Skeletal muscle tissue (tissue), 4 donors: ENCODE measurements around the gene CERCAM. TPM values are rescaled to one million over a fixed set of nuclear protein-coding genes. Genes with fewer than 3 reads are reported as not detected.

Source experiments
- H3K27ac ChIP-seq: one replicate; pipeline ENCODE4 v1.7.0; 2013; ENCODE audit warnings: mild to moderate bottlenecking, low read depth, low read length, inconsistent platforms
- H3K27me3 ChIP-seq, 3 donors: one replicate each; pipeline ENCODE4 v1.7.0; 2013; ENCODE audit warnings: low read length in 3 of 3; ENCODE audit not compliant: control insufficient read depth in 3 of 3, insufficient read depth in 3 of 3
- H3K36me3 ChIP-seq, 3 donors: one replicate each; pipeline ENCODE4 v1.7.0; 2013; ENCODE audit warnings: low read length in 3 of 3; ENCODE audit not compliant: control insufficient read depth in 3 of 3, insufficient read depth in 3 of 3
- H3K4me1 ChIP-seq, 3 donors: one replicate each; pipeline ENCODE4 v1.7.0; 2013; ENCODE audit warnings: low read length in 3 of 3, mild to moderate bottlenecking in 3 of 3; ENCODE audit not compliant: control insufficient read depth in 3 of 3, insufficient read depth in 3 of 3
- H3K4me3 ChIP-seq, 3 donors: one replicate each; pipeline ENCODE4 v1.7.0; 2013; ENCODE audit warnings: low read length in 3 of 3
- H3K9ac ChIP-seq, 3 donors: one replicate each; pipeline ENCODE4 v1.7.0; 2013; ENCODE audit warnings: low read length in 3 of 3, mild to moderate bottlenecking in 3 of 3, moderate library complexity in 2 of 3, low read depth in 1 of 3
- H3K9me3 ChIP-seq, 3 donors: one replicate each; pipeline ENCODE4 v1.7.0; 2013; ENCODE audit warnings: low read length in 3 of 3; ENCODE audit not compliant: control insufficient read depth in 3 of 3
- total RNA-seq: library from RNA; depleted of rRNA; stranded (reverse); fragments of >200 nt; gene quantifications from one replicate; pipeline ENCODE4 v1.2.3, GENCODE V29; 2014
- donor health status: Osteomylitis.

CERCAM gene
- total RNA-seq, 1 donor from 2014 or later, result 33.4 TPM

GRCh38 chr9:128479262-128479661 is 58.6 kb downstream of the CERCAM start:
- Histone ChIP-seq H3K36me3 (peaks cover 0 to 22% (median 13%) of the 10 kb centered on the region in 3 donors), H3K27ac (no peak overlapping the region)

GRCh38 chr9:128481561-128481960 is 60.9 kb downstream of the CERCAM start:
- H3K4me3 ChIP-seq, result no peak overlapping the region
- H3K27me3 ChIP-seq, result no peaks in the 10 kb centered on the region
- peaks cover 14 to 28% (median 15%) of the 10 kb centered on the region in 3 donors for H3K36me3 ChIP-seq
- H3K27ac ChIP-seq, result no peak overlapping the region
- H3K4me1 ChIP-seq, result no peaks in the 10 kb centered on the region
- H3K9me3 ChIP-seq, result no peaks in the 10 kb centered on the region
- H3K9ac ChIP-seq, result no peak overlapping the region

More at GRCh38 chr9:128479262-128479661, 58.6 kb downstream of the CERCAM start:
- Histone ChIP-seq H3K4me3 (no peak overlapping the region), H3K27me3 (no peaks in the 10 kb centered on the region), H3K4me1 (no peaks in the 10 kb centered on the region), H3K9me3 (no peaks in the 10 kb centered on the region), H3K9ac (no peak overlapping the region)

- no peaks in the 10 kb centered on the region for H3K9me3 ChIP-seq
- H3K27ac ChIP-seq, result no peak overlapping the region
- no peak overlapping the region for H3K9ac ChIP-seq
- H3K4me3 ChIP-seq, result no peak overlapping the region
- no peaks in the 10 kb centered on the region for H3K27me3 ChIP-seq
- H3K36me3 ChIP-seq, result peaks cover 15 to 30% (median 17%) of the 10 kb centered on the region in 3 donors
- no peaks in the 10 kb centered on the region for H3K4me1 ChIP-seq
Measured at GRCh38 chr9:128482186-128482585, 61.5 kb downstream of the CERCAM start.

- no peaks in the 10 kb centered on the region for H3K4me1 ChIP-seq
- H3K9ac ChIP-seq, result no peak overlapping the region
- H3K27me3 ChIP-seq, result no peaks in the 10 kb centered on the region
- no peak overlapping the region for H3K4me3 ChIP-seq
- H3K36me3 ChIP-seq, result peaks cover 7 to 24% (median 20%) of the 10 kb centered on the region in 3 donors
- H3K9me3 ChIP-seq, result no peaks in the 10 kb centered on the region
- H3K27ac ChIP-seq, result no peak overlapping the region
Measured at GRCh38 chr9:128484686-128485413, 64.2 kb downstream of the CERCAM start.

GRCh38 chr9:128485414-128485855 is 64.8 kb downstream of the CERCAM start:
- no peaks in the 10 kb centered on the region for H3K4me1 ChIP-seq

GRCh38 chr9:128486201-128486600 is 65.5 kb downstream of the CERCAM start:
- no peaks in the 10 kb centered on the region for H3K9me3 ChIP-seq
- H3K9ac ChIP-seq, result no peak overlapping the region
- no peaks in the 10 kb centered on the region for H3K4me1 ChIP-seq
- H3K36me3 ChIP-seq, result peaks cover 7 to 24% (median 20%) of the 10 kb centered on the region in 3 donors
- H3K4me3 ChIP-seq, result no peak overlapping the region
- H3K27me3 ChIP-seq, result no peaks in the 10 kb centered on the region
- H3K27ac ChIP-seq, result no peak overlapping the region

More at GRCh38 chr9:128485414-128485855, 64.8 kb downstream of the CERCAM start:
- Histone ChIP-seq H3K36me3 (peaks cover 7 to 24% (median 20%) of the 10 kb centered on the region in 3 donors), H3K9ac (no peak overlapping the region), H3K4me3 (no peak overlapping the region), H3K27me3 (no peaks in the 10 kb centered on the region), H3K27ac (no peak overlapping the region), H3K9me3 (no peaks in the 10 kb centered on the region)

Other genes starting within 250 kb of the CERCAM start
- gene CIZ1, start 229.3 kb upstream of the CERCAM start, total RNA-seq, result 12.0 TPM
- 20.4 TPM for gene DNM1, start 217.5 kb upstream of the CERCAM start, total RNA-seq
- 85.1 TPM for gene GOLGA2, start 144.8 kb upstream of the CERCAM start, total RNA-seq
- gene SWI5, start 144.6 kb upstream of the CERCAM start, total RNA-seq, result 17.7 TPM
- gene TRUB2, start 98.4 kb upstream of the CERCAM start, total RNA-seq, result 11.0 TPM
- 17.2 TPM for gene COQ4, start 98.0 kb upstream of the CERCAM start, total RNA-seq
- gene SLC27A4, start 80.3 kb upstream of the CERCAM start, total RNA-seq, result 9.4 TPM
- gene URM1, start 49.5 kb upstream of the CERCAM start, total RNA-seq, result 26.6 TPM
- gene ODF2, start 35.1 kb downstream of the CERCAM start, total RNA-seq, result 15.7 TPM
- 16.7 TPM for gene GLE1, start 83.9 kb downstream of the CERCAM start, total RNA-seq
- 368 TPM for gene SPTAN1, start 131.7 kb downstream of the CERCAM start, total RNA-seq
- 31.8 TPM for gene DYNC2I2, start 236.0 kb downstream of the CERCAM start, total RNA-seq